Nephron progenitor cell (in vitro differentiated cells): ENCODE results near the gene DNAL1.

ENCODE experiments used
- DNase-seq: peaks from one replicate; pipeline ENCODE4 v3.0.0; 2021
- H3K27ac Mint-ChIP-seq: 2 replicates; pipeline ENCODE4 v1.8.0; 2021; ENCODE audit warnings: mild to moderate bottlenecking, moderate library complexity, mixed read lengths
- H3K27me3 Mint-ChIP-seq: 2 replicates; pipeline ENCODE4 v1.8.0; 2021; ENCODE audit warnings: mild to moderate bottlenecking, low read depth, mixed read lengths; ENCODE audit not compliant: poor library complexity
- H3K36me3 Mint-ChIP-seq: 2 replicates; pipeline ENCODE4 v1.8.0; 2021; ENCODE audit warnings: low read depth, mixed read lengths
- H3K4me1 Mint-ChIP-seq: 2 replicates; pipeline ENCODE4 v1.8.0; 2021; ENCODE audit warnings: mixed read lengths
- H3K4me3 Mint-ChIP-seq: 2 replicates; pipeline ENCODE4 v1.8.0; 2021; ENCODE audit warnings: mild to moderate bottlenecking, moderate library complexity, mixed read lengths
- H3K9me3 Mint-ChIP-seq: 2 replicates; pipeline ENCODE4 v1.8.0; 2021; ENCODE audit warnings: mild to moderate bottlenecking, moderate library complexity, mixed read lengths
- TF ChIP-seq, protein P1 (sequence below): fragments of 200-600 bp; sonication (generic); IDR thresholded peaks from 2 replicates; pipeline ENCODE4 v1.5.0; 2021; ENCODE audit warnings: antibody characterized with exemption

Gene DNAL1

DNA sequence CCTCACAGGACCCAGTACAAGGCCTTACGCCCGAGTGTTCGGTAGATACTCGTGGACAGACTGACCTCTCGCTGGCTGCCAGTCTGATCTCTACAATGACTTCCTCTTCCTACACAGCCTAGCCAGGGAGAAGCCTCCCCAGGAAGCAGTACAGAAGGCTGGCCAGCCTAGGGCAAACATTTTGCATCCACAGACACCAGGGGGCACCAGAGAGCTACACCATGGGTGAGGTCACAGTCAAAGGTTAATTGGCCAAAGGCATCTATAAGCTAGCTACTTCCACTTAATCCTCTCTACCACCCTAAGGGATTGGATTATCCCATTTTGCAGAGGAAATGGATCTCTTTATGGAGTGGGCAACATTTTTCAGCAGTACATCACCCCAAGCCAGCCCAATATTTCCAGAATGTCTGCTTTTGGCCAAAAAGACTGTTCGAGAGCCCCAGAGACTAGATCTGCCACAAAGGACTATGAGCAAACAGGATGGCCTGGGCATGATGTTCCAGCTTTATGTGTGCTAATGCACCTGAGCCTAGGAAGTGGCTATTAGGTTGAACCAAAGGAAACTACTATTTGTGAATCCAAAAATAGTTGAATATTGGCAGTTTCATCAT, 84.0 kb downstream of the DNAL1 start:
- peak; percentile 94 for DNase-seq
- Mint-ChIP-seq H3K27ac (peak overlapping the region; percentile 85), H3K36me3 (peaks cover 27% of the 10 kb centered on the region), H3K4me1 (peaks cover 28% of the 10 kb centered on the region), H3K9me3 (no peaks in the 10 kb centered on the region), H3K4me3 (no peak overlapping the region), H3K27me3 (no peaks in the 10 kb centered on the region)
- TF ChIP-seq, protein P1, sequence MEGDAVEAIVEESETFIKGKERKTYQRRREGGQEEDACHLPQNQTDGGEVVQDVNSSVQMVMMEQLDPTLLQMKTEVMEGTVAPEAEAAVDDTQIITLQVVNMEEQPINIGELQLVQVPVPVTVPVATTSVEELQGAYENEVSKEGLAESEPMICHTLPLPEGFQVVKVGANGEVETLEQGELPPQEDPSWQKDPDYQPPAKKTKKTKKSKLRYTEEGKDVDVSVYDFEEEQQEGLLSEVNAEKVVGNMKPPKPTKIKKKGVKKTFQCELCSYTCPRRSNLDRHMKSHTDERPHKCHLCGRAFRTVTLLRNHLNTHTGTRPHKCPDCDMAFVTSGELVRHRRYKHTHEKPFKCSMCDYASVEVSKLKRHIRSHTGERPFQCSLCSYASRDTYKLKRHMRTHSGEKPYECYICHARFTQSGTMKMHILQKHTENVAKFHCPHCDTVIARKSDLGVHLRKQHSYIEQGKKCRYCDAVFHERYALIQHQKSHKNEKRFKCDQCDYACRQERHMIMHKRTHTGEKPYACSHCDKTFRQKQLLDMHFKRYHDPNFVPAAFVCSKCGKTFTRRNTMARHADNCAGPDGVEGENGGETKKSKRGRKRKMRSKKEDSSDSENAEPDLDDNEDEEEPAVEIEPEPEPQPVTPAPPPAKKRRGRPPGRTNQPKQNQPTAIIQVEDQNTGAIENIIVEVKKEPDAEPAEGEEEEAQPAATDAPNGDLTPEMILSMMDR: peak; percentile 95

DNA sequence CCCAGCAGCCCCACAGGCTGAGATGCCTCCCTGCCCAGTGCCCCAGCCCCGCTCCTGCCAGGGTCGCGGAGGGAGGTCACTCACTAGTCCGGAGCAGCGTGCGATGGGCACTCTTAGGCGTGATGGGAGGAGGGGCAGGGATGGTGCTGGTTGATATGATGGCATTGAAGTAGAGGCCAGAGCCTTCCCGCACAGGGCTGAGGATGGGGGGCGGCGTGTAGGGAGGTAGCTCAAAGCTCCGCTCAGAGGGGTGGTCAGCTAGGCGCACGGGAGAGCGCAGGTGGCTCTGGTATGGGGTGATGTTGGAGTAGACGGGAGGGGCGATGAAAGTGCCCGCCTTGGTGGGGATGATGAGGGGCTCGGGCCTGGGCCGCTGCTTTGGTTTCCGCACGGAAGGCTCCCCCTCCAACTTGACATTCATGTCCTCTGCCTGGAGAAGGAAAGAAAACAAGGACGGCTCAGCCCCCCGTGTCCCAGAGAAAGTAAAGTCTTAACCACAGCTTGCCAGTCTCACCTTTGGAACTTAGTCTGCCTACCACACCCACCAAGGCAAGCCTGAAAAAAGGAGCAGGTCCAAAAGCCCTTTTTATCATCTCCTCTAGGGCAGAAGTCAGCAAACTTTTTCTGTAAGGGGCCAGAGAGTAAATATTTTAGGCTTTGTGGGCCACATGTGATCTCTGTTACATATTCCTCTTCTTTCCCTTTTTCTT, 84.9 kb downstream of the DNAL1 start:
- TF ChIP-seq, protein P1: no peak
- peaks cover 19% of the 10 kb centered on the region for H3K4me1 Mint-ChIP-seq
- no peak overlapping the region for H3K4me3 Mint-ChIP-seq
- H3K27me3 Mint-ChIP-seq: no peaks in the 10 kb centered on the region
- no peak overlapping the region for H3K27ac Mint-ChIP-seq
- H3K9me3 Mint-ChIP-seq: no peaks in the 10 kb centered on the region
- DNase-seq: no peak
- H3K36me3 Mint-ChIP-seq: peaks cover 24% of the 10 kb centered on the region

DNA sequence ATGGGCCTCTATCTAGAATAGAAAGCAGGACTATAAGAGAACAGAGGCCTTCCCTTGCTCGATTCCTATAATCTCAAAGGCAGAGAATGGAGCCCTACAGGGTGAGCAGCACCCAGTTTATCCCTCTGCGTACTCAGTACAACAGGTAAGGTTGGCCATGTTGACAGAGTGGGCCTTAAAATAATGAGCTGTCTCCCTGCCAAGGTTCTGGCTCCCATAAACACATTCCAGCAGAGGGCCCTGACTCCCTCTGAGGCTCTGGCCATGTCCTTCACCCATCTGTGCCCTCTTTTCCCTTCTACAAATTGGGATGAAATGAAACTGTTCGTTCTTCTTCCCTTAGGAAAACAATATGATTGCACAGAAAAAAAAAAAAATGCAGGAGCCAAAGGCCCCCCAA, 86.3 kb downstream of the DNAL1 start:
- no peaks in the 10 kb centered on the region for H3K9me3 Mint-ChIP-seq
- peaks cover 14% of the 10 kb centered on the region for H3K4me1 Mint-ChIP-seq
- H3K27me3 Mint-ChIP-seq: no peaks in the 10 kb centered on the region
- TF ChIP-seq, protein P1: no peak
- H3K4me3 Mint-ChIP-seq: no peak overlapping the region
- no peak overlapping the region for H3K27ac Mint-ChIP-seq
- H3K36me3 Mint-ChIP-seq: peaks cover 33% of the 10 kb centered on the region
- no peak for DNase-seq

DNA sequence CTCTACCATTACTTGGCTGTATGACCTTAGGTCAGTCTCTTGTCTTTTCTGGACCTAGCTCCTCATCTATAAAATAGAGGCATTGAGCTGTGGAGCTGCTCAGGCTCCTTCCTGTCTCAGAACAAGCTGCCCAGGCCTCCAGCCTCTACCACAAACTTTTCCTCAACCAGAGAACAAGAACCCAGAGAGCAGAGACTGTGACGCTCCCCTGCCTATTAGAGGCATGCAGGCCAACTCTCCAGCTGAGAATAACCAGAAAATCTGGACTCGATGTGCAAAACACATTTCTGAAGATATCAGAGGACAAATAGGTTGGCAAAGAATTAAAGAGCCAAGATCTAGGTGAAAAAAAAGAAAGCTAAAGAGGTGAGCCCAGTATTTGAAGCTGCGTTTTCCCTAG, 87.2 kb downstream of the DNAL1 start:
- Mint-ChIP-seq H3K27me3 (no peaks in the 10 kb centered on the region), H3K27ac (no peak overlapping the region), H3K9me3 (no peaks in the 10 kb centered on the region), H3K36me3 (peaks cover 39% of the 10 kb centered on the region), H3K4me3 (no peak overlapping the region), H3K4me1 (peaks cover 11% of the 10 kb centered on the region)
- DNase-seq: no peak
- TF ChIP-seq, protein P1: no peak

DNA sequence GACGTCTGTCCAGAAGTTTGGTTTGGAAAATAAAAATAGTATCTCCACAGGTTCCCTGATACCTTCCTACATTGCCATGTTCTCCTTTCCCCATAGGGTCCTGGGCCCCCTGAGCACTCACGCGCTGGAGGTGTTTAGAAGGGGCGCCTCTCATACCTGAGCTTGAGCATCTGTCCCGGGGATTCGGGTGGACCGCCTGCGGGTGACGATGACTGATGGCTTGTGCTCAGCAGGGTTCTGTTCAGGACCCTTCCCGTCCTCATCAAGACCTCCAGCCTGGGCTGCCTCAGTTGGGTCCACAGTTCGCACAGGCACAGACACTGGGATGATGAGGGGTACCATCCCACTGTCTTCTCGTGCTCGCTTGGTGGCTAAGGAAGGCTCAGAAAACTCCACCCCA, 92.1 kb downstream of the DNAL1 start:
- DNase-seq: no peak
- TF ChIP-seq, protein P1: no peak
- no peak overlapping the region for H3K27ac Mint-ChIP-seq
- peaks cover 28% of the 10 kb centered on the region for H3K36me3 Mint-ChIP-seq
- peaks cover 20% of the 10 kb centered on the region for H3K4me1 Mint-ChIP-seq
- no peaks in the 10 kb centered on the region for H3K27me3 Mint-ChIP-seq
- no peaks in the 10 kb centered on the region for H3K9me3 Mint-ChIP-seq
- H3K4me3 Mint-ChIP-seq: no peak overlapping the region
